GM04503 (cell line): ENCODE results near the gene SLC5A2.
"Not testable (repeated sequence)": the region's sequence is repeated elsewhere in the genome, so short reads cannot be mapped to it uniquely, and the experiment has no call there.

Experiments
- DNase-seq: peaks from one replicate; pipeline ENCODE4 v3.0.0-alpha.2; 2012; ENCODE audit warnings: low read depth

SLC5A2 gene

GRCh38 chr16:31483081-31483480, at the start of gene SLC5A2:
TSS of gene SLC5A2 (plus strand) at chr16:31483123. CDS start at chr16:31483137, 14 bp downstream.
- no peak for DNase-seq

- DNase-seq, result no peak
Observed at GRCh38 chr16:31435341-31436220, 47.3 kb upstream of the SLC5A2 start.

GRCh38 chr16:31436221-31437045, 46.5 kb upstream of the SLC5A2 start:
- no peak for DNase-seq

DNA sequence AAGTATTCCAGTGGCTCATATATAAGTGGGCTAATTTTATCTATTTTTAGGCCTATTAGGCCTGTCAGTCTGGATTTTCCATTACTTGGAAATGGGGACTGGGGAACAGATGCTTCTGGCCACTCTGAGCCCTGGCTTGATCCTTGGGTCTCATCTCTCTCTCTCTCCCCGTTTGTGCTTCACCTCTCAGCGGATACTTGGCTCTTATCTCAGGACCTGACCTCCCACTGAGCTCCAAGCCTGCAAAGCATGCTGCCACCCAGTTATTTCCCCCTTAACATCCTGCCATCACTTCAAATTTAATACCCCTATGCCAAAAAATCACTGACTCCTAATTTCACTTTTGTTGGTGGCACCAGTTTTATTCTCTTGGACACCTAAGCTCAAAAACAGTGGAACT, 44.5 kb upstream of the SLC5A2 start:
- no peak for DNase-seq

DNA sequence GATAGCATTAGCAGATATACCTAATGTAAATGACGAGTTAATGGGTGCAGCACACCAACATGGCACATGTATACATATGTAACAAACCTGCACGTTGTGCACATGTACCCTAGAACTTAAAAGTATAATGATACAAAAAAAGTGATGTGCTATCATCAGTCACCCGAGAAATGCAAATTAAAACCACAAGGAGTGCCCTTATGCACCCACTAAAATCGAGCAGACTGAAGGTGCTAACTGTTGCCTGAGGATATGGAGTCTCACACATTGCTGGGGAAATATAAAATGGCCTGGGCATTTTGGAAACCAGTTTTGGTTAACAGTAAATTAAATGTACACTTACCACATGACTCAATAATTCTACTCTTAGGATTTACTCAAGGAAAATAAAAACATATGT, 43.9 kb upstream of the SLC5A2 start:
- not testable (repeated sequence) for DNase-seq

DNA sequence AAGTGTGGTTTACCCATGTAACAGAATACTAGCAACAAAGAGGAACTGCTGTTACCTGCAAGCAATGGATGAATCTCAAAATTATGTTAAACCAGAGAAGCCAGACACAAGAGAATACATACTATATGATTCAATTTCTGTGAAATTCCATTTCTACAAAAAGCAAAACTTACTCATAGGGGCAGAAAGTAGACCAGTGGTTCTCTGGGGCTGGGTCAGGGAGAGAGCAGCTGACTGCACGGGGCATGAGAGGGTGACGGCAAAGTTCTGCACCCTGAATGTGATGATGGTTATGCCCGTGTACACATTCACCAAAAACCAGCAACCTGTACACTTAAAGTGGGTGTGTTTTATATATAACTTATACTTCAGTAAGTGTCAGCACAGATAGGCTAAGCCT, 43.4 kb upstream of the SLC5A2 start:
- DNase-seq, result no peak

- DNase-seq, result no peak
Observed at GRCh38 chr16:31440516-31441184, 42.3 kb upstream of the SLC5A2 start.

- DNase-seq, result no peak
Observed at GRCh38 chr16:31441956-31442355, 41.0 kb upstream of the SLC5A2 start.

DNA sequence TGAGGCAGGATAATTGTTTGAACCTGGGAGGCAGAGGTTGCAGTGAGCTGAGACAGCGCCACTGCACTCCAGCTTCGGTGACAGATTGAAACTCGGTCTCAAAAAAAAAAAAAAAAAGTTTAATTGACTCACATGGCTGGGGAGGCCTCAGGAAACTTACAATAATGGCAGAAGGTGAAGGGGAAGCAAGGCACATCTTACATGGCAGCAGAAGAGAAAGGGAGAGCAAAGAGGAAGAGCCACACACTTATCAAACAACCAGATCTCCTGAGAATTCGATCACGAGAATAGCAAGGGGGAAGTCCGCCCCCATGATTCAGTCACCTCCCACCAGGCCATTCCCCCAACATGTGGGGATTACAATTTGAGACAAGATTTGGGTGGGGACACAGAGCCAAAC, 37.0 kb upstream of the SLC5A2 start:
- not testable (repeated sequence) for DNase-seq

GRCh38 chr16:31451201-31451600, 31.7 kb upstream of the SLC5A2 start:
- no peak for DNase-seq

- DNase-seq, result no peak
Observed at GRCh38 chr16:31451681-31452351, 31.1 kb upstream of the SLC5A2 start.

DNA sequence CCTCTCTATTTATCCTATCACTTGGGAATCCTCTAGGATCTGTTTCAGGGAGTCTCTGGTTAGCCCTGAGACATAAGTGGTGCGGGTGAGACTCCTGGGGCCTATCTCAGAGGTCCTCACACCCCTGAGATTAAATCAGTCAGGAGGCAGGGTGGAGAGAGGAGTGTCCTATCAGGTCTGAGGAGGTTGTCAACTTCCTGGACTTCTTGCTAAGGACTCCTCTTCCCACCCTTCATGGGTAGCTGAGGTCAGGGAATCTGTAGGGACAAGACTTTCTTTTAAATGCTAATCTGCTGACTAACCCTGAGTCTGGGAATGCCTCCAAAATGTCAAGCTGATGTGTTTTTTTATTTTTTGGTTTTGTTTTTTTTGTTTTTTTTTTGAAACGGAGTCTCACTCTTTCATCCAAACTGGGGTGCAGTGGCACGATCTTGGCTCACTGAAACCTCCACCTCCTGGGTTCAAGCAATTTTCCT, 30.3 kb upstream of the SLC5A2 start:
- DNase-seq, result peak; percentile 91

GRCh38 chr16:31453255-31454204, 29.4 kb upstream of the SLC5A2 start:
- DNase-seq, result no peak

DNA sequence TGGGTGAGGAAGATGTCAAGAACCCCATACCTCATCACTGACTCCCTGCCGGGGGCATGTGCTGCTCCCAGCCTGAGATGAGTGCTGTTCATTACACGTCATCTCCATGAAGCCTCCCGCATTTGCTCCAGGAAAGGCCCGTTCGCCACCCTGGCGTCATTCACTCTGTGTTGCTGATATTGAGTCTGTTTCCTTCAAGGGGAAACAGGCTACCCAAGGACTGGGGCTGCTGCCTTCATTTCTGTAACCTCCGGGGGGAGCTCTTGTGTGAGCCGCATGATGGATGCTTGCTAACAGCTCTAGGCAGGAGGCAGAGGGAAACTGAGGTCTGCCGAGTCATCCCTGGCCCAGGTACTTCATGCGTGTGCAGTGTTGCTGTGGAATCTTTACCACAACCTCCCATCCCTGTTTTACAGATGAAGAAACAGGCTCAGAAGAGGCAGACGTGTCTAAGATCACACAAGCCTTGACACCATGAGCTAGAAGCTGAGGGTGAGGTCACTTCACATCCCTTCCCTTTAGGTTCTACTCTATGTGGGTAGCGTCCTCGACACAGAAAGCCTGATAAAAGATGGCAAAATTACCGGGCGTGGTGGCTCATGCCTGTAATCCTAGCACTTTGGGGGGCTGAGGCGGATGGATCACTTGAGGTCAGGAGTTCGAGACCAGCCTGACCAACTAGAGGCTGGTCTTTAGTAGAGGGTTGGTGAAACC, 27.2 kb upstream of the SLC5A2 start:
- DNase-seq, result no peak

DNA sequence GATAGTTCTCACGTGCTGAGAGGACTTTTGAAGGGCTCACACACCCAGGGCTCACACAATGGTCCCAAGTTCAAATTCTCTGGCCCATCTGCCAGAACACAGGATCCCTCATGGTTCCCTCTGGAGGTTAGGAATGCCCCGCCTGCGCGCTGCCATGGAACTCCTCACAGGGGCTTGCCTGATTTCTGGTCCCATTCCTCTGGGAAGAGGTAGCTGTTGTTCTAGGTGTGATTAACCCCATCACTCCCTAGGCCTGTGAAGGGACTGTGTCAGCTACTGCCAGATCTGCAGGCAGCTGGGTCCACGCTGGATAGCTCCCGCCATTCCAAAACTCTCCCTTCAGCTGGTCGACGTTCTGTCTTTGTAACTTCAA, 25.9 kb upstream of the SLC5A2 start:
- DNase-seq, result no peak

DNA sequence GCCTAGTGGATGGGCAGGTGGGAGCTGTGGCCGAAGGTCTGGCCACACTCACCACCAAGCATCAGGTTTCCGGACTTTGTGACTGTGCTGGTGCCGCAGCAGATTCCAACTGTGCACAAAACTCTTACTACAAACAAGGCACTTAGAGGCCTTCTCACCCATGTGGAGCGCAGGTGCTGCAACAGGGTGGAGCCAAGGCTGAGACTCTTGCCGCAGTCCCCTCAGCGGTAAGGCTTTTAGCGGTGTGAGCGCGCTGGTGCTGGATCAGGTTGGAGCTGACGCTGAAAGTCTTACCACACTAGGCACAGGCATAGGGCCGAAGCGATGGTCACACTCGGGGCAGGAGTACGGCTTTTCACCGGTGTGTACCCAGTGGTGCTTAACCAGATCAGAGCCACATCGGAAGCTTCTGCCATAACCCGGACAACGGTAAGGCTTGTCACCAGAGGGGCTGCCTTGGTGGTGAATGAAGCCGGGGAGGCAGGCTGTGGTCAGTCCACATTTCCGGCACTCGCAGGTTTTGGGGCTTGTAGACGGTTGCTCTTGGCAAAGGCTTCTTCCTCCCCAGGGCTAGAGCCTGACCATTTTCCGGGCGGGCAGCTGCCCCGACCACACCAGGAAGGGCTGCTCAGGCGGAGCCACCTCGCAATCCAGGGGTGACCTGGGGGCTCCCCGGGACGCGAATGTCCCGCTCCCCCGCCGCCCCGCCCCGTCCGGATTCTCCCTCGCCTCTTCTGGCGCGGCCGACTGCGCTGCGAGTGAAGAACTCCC, 24.7 kb upstream of the SLC5A2 start:
- no peak for DNase-seq

- peak; percentile 82 for DNase-seq
Observed at GRCh38 chr16:31458844-31459686, 23.9 kb upstream of the SLC5A2 start, which contains the start of gene ARMC5. TSS of gene ARMC5 (plus strand) at chr16:31459501. CDS start at chr16:31459525, 24 bp downstream.
